Fibroblast of mammary gland (primary cell): ENCODE data around the gene MEGF9.
"Not testable (repeated sequence)": the region's sequence is repeated elsewhere in the genome, so short reads cannot be mapped to it uniquely, and the experiment has no call there.

Source experiments
- DNase-seq: peaks from one replicate; pipeline ENCODE4 v3.0.0-alpha.2; 2010; ENCODE audit warnings: low read depth
- H3K4me3 ChIP-seq: 2 replicates; pipeline ENCODE4 v1.5.1; 2011; ENCODE audit warnings: low read depth, mild to moderate bottlenecking, low read length, moderate library complexity; ENCODE audit not compliant: control insufficient read depth
- TF ChIP-seq, protein P1 (sequence below): conservative IDR thresholded peaks from 2 replicates; pipeline ENCODE4 v1.5.1; 2011; ENCODE audit warnings: low read depth, low read length, inconsistent platforms; ENCODE audit not compliant: control insufficient read depth, insufficient read depth

MEGF9 gene

DNA sequence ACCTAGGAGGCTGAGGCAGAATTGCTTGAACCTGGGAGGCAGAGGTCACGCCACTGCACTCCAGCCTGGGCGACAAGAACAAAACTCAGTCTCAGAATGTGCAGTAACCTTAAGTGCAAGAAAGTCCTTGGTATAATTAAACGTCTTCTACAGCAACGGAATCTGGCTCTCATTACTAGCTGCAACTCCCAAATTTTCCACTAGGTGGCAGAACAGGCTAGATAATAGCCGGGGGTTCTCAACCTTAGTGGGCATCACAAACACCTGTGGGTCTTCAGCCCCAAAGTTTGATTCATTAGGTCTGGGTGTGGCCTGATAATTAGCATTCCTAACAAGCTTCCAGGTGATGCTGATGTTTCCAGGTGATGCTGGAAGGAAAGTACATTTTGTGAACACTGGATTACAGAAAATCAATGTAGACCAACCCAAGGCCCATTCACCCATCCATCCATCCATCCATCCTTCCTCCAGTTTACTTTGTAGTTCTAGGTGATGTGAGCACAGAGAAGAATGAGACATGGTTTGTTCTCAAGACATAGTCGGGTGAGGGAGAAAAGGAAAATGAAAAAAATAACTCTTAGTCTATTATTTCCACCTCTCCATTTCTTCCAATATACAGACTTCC lies 41.7 kb upstream of the MEGF9 start:
- peak; percentile 53 for DNase-seq
- H3K4me3 ChIP-seq: no peak overlapping the region
- TF ChIP-seq, protein P1, sequence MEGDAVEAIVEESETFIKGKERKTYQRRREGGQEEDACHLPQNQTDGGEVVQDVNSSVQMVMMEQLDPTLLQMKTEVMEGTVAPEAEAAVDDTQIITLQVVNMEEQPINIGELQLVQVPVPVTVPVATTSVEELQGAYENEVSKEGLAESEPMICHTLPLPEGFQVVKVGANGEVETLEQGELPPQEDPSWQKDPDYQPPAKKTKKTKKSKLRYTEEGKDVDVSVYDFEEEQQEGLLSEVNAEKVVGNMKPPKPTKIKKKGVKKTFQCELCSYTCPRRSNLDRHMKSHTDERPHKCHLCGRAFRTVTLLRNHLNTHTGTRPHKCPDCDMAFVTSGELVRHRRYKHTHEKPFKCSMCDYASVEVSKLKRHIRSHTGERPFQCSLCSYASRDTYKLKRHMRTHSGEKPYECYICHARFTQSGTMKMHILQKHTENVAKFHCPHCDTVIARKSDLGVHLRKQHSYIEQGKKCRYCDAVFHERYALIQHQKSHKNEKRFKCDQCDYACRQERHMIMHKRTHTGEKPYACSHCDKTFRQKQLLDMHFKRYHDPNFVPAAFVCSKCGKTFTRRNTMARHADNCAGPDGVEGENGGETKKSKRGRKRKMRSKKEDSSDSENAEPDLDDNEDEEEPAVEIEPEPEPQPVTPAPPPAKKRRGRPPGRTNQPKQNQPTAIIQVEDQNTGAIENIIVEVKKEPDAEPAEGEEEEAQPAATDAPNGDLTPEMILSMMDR: peak; percentile 84

DNA sequence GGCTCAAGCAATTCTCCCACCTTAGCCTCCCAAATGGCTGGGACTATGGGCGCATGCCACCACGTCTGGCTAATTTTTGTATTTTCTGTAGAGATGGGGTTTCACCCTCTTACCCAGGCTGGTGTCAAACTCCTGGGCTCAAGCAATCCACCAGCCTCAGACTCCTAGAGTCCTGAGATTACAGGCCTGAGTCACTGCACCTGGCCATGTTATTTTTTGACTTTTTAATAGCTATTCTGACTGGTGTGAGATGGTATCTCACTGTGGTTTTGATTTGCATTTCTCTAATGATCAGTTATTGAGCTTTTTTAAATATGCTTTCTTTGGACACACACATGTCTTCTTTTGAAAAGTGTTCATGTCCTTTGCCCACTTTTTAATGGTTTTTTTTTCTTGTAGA lies 40.8 kb upstream of the MEGF9 start:
- DNase-seq: no peak
- H3K4me3 ChIP-seq: no peak overlapping the region
- TF ChIP-seq, protein P1: no peak

DNA sequence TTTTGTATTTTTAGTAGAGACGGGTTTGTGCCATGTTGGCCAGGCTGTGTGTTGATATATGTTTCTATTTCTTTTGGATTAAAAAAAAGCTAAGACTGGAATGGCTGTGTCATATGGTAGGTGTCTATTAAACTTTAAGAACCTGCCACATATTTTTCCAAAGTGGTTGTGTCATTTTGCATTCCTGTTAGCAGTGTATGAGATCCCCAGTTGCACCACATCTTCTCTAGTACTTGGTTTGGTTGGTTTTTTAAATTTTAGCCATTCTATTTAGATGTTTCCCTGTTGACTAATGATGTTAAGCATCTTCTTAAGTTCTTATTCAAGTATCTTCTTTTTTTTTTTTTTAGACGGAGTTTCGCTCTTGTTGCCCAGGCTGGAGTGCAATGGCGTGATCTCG lies 36.2 kb upstream of the MEGF9 start:
- TF ChIP-seq, protein P1: no peak
- no peak overlapping the region for H3K4me3 ChIP-seq
- no peak for DNase-seq

DNA sequence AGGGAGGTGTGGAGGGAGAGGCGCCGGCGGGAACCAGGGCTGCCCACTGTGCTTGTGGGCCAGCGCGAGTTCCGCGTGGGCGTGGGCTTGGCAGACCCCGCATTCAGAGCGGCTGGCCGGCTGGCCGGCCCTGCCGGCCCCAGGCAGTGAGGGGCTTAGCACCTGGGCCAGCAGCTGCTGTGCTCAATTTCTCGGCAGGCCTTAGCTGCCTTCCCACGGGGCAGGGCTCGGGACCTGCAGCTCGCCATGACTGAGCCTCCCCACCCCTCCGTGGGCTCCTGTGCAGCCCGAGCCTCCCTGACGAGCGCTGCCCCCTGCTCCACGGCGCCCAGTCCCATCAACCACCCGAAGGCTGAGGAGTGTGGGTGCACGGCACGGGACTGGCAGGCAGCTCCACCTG lies 32.1 kb upstream of the MEGF9 start:
- H3K4me3 ChIP-seq, DNase-seq: not testable (repeated sequence)

DNA sequence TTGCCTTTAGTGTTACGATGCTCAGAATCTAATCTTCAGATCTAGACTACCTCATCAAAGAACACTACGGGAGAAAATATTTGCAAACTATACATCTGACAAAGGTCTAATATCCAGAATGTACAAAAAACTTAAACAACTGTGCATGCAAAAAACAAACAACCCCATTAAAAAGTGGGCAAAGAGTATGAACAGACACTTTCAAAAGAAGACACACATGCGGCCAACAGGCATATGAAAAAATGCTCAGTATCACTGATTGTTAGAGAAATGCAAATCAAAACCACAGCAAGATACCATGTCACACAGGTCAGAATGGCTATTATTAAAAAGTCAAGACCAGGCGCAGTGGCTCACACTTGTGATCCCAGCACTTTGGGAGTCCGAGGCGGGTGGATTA lies 31.0 kb upstream of the MEGF9 start:
- TF ChIP-seq, protein P1: no peak
- no peak for DNase-seq
- no peak overlapping the region for H3K4me3 ChIP-seq

DNA sequence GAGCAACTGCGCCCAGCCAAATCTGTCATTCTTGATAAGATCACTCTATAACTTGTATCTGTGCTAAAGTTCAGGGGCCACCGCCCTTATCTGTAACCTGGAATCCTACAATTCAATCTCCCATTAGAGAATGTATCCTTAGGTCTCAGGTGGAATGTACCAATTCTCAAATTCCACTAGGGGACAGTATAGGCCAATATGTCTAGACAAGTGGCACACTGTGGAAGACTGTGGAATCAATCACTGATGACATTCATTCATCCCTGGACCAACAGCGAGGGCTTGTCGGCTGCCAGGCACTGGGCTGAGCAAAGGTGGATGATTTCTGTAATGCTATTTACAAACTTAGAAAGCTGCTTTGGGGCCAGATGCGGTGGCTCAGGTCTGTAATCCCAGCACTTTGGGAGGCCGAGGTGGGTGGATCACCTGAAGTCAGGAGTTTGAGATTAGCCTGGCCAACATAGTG lies 28.7 kb upstream of the MEGF9 start:
- TF ChIP-seq, protein P1: peak; percentile 87
- no peak overlapping the region for H3K4me3 ChIP-seq
- peak; percentile 50 for DNase-seq

DNA sequence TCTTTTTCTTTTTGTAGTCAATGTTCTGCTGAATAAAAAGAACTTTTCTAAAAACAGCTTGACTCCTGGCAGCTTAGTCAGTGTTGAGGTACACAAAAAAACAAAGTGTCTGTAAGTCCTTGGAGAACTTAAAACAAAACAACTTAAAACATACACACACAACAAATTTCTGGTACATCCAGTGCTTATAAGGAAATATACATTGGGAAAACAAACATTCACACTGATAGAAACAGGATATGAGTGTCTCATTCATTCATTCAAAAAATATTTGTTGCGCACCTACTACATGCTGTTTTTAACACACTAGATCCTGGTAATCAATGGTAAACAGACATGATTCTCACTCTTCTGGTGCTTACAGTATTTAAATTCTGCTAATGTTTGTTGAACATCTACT lies 27.4 kb upstream of the MEGF9 start:
- DNase-seq: no peak
- TF ChIP-seq, protein P1: no peak

More for the DNA sequence above, 27.4 kb upstream of the MEGF9 start:
- no peak overlapping the region for H3K4me3 ChIP-seq
